HEK293 (cell line): ENCODE data around the gene RNF181.

Experiments used
- CTCF ChIA-PET: fragments of 350-600 bp; formaldehyde crosslinking; extraction: SDS; loops from one replicate; lab custom pipeline; 2021; ENCODE audit warnings: antibody characterized with exemption; lab: Yijun Ruan, JAX
- POLR2A ChIA-PET: fragments of 300-600 bp; formaldehyde crosslinking; extraction: SDS; loops from one replicate; lab custom pipeline; 2020; ENCODE audit warnings: antibody characterized with exemption, inconsistent platforms; lab: Yijun Ruan, JAX
- H3K27ac ChIP-seq: fragments of 200-500 bp; sonication (Bioruptor generic); 2 replicates; pipeline ENCODE4 v1.5.1; 2014; ENCODE audit warnings: low read depth, low read length, control low read depth, inconsistent platforms; ENCODE audit errors: extremely low read depth
- H3K36me3 ChIP-seq, 2 experiments: fragments of 200-500 bp in 1 of 2; sonication (Bioruptor generic) in 1 of 2; 1 replicate in 1 of 2; 2 replicates in 1 of 2; pipeline ENCODE4 v1.5.1; 2014 to 2017; ENCODE audit warnings: inconsistent platforms in 2 of 2, low read length in 2 of 2; ENCODE audit not compliant: control insufficient read depth in 2 of 2, insufficient read depth in 1 of 2
- H3K4me1 ChIP-seq: fragments of 200-500 bp; sonication (Bioruptor generic); 2 replicates; pipeline ENCODE4 v1.5.1; 2014; ENCODE audit warnings: mild to moderate bottlenecking, low read length, inconsistent platforms; ENCODE audit not compliant: control insufficient read depth, insufficient read depth
- H3K4me3 ChIP-seq: 2 replicates; pipeline ENCODE4 v1.5.1; 2011; ENCODE audit warnings: low read depth, mild to moderate bottlenecking, control low read depth, low read length, moderate library complexity
- H3K9me3 ChIP-seq: fragments of 200-500 bp; sonication (Bioruptor generic); 2 replicates; pipeline ENCODE4 v1.5.1; 2014; ENCODE audit warnings: low read depth, low read length, inconsistent platforms; ENCODE audit not compliant: control insufficient read depth, insufficient read depth
- GLIS1 ChIP-seq: fragments of 450-650 bp; formaldehyde crosslinking; IDR thresholded peaks from 2 replicates; pipeline ENCODE4 v1.5.1; 2016; ENCODE audit warnings: missing biosample characterization, missing genetic modification characterization
- IKZF3 ChIP-seq: fragments of 450-650 bp; IDR thresholded peaks from 2 replicates; pipeline ENCODE4 v1.5.0; 2018; ENCODE audit warnings: missing biosample characterization, mild to moderate bottlenecking, missing genetic modification characterization, moderate library complexity
- REPIN1 ChIP-seq: fragments of 450-650 bp; formaldehyde crosslinking; IDR thresholded peaks from 2 replicates; pipeline ENCODE4 v1.5.1; 2017; ENCODE audit warnings: missing biosample characterization, missing genetic modification characterization, low read depth
- SCRT2 ChIP-seq: fragments of 450-650 bp; formaldehyde crosslinking; IDR thresholded peaks from 2 replicates; pipeline ENCODE4 v1.5.1; 2016; ENCODE audit warnings: missing biosample characterization, missing genetic modification characterization
- SP3 ChIP-seq: fragments of 450-650 bp; formaldehyde crosslinking; IDR thresholded peaks from 2 replicates; pipeline ENCODE4 v1.5.1; 2016; ENCODE audit warnings: missing biosample characterization, missing genetic modification characterization
- SP7 ChIP-seq: fragments of 450-650 bp; formaldehyde crosslinking; IDR thresholded peaks from 2 replicates; pipeline ENCODE4 v1.5.1; 2016; ENCODE audit warnings: missing biosample characterization, missing genetic modification characterization
- ZBTB11 ChIP-seq: fragments of 450-650 bp; formaldehyde crosslinking; conservative IDR thresholded peaks from 2 replicates; pipeline ENCODE4 v1.5.1; 2016; ENCODE audit warnings: low read depth, missing biosample characterization, missing genetic modification characterization
- ZEB2 ChIP-seq: fragments of 450-650 bp; formaldehyde crosslinking; IDR thresholded peaks from 2 replicates; pipeline ENCODE4 v1.5.1; 2016; ENCODE audit warnings: missing biosample characterization, missing genetic modification characterization
- ZNF10 ChIP-seq: fragments of 450-650 bp; formaldehyde crosslinking; IDR thresholded peaks from 2 replicates; pipeline ENCODE4 v1.5.1; 2017; ENCODE audit warnings: missing biosample characterization, missing genetic modification characterization
- ZNF19 ChIP-seq: fragments of 450-650 bp; formaldehyde crosslinking; IDR thresholded peaks from 2 replicates; pipeline ENCODE4; 2016; ENCODE audit warnings: missing biosample characterization, missing genetic modification characterization, low read depth
- ZNF221 ChIP-seq: fragments of 450-650 bp; formaldehyde crosslinking; IDR thresholded peaks from 2 replicates; pipeline ENCODE4 v1.5.1; 2017; ENCODE audit warnings: missing biosample characterization, missing genetic modification characterization, borderline replicate concordance
- ZNF274 ChIP-seq, 2 experiments: fragments of 200-500 bp in 1 of 2; fragments of 450-650 bp in 1 of 2; sonication (Bioruptor generic) in 1 of 2; formaldehyde crosslinking in 1 of 2; IDR thresholded peaks; 2 replicates each; pipeline versions ENCODE4 v1.5.1 to v1.6.1; 2014 to 2016; ENCODE audit warnings: borderline replicate concordance in 1 of 2, inconsistent platforms in 1 of 2, low read length in 1 of 2, missing biosample characterization in 1 of 2, missing genetic modification characterization in 1 of 2
- ZNF354C ChIP-seq: fragments of 450-650 bp; formaldehyde crosslinking; IDR thresholded peaks from 2 replicates; pipeline ENCODE4 v1.5.1; 2016; ENCODE audit warnings: missing biosample characterization, missing genetic modification characterization, low read depth, borderline replicate concordance
- ZNF426 ChIP-seq: fragments of 450-650 bp; formaldehyde crosslinking; IDR thresholded peaks from 2 replicates; pipeline ENCODE4 v1.5.1; 2017; ENCODE audit warnings: missing biosample characterization, missing genetic modification characterization, mild to moderate bottlenecking, inconsistent platforms, moderate library complexity
- ZNF558 ChIP-seq: fragments of 450-650 bp; formaldehyde crosslinking; IDR thresholded peaks from 2 replicates; pipeline ENCODE4 v1.5.1; 2016; ENCODE audit warnings: missing biosample characterization, missing genetic modification characterization
- ZNF585B ChIP-seq: fragments of 450-650 bp; formaldehyde crosslinking; IDR thresholded peaks from 2 replicates; pipeline ENCODE4 v1.5.1; 2016; ENCODE audit warnings: missing biosample characterization, missing genetic modification characterization
- ZNF626 ChIP-seq: fragments of 450-650 bp; sonication (Bioruptor Pico); formaldehyde crosslinking; IDR thresholded peaks from 2 replicates; pipeline ENCODE4 v1.5.1; 2018; ENCODE audit warnings: missing biosample characterization, missing genetic modification characterization, inconsistent platforms
- ZNF660 ChIP-seq: fragments of 450-650 bp; IDR thresholded peaks from 2 replicates; pipeline ENCODE4 v1.5.1; 2018; ENCODE audit warnings: missing biosample characterization, mild to moderate bottlenecking, missing genetic modification characterization
- ZNF792 ChIP-seq: fragments of 450-650 bp; formaldehyde crosslinking; IDR thresholded peaks from 2 replicates; pipeline ENCODE4 v1.5.1; 2016; ENCODE audit warnings: missing biosample characterization, missing genetic modification characterization
- ZNF843 ChIP-seq: fragments of 450-650 bp; formaldehyde crosslinking; IDR thresholded peaks from 2 replicates; pipeline ENCODE4 v1.5.1; 2016; ENCODE audit warnings: missing biosample characterization, missing genetic modification characterization
- ZXDB ChIP-seq: fragments of 450-650 bp; formaldehyde crosslinking; IDR thresholded peaks from 2 replicates; pipeline ENCODE4 v1.5.1; 2016; ENCODE audit warnings: missing biosample characterization, missing genetic modification characterization

RNF181 gene

GRCh38 chr2:85596486-85597143 lies 1.1 kb downstream of the RNF181 start:
- TF ChIP-seq ZNF426 (tag by site-specific recombination) (no peak), ZNF221 (no peak), ZEB2 (tag by site-specific recombination) (no peak), REPIN1 (no peak), ZBTB11 (tag by site-specific recombination) (no peak), GLIS1 (tag by site-specific recombination) (no peak), ZNF558 (tag by site-specific recombination) (no peak), SP3 (tag by site-specific recombination) (no peak), ZNF10 (tag by site-specific recombination) (no peak), ZNF660 (tag by site-specific recombination) (no peak), ZNF843 (tag by site-specific recombination) (no peak), ZNF626 (tag by site-specific recombination) (no peak), SCRT2 (no peak), ZNF19 (tag by site-specific recombination) (no peak), ZXDB (tag by site-specific recombination) (no peak), ZNF792 (no peak), SP7 (tag by site-specific recombination) (no peak)
- ChIA-PET POLR2A (interaction anchor here (1.3 to 4.1 kb wide), 8 partner anchors 9 to 242 kb away, joined by 3 to 43 read pairs (median 16); partner anchors contain the start of genes C2orf68, ELMOD3, GGCX and RETSAT), CTCF (interaction anchor here (0.6 to 1.2 kb wide), 3 partner anchors 9 to 35 kb away, joined by 3 to 4 read pairs (median 3); partner anchors contain the start of gene USP39)
- Histone ChIP-seq H3K36me3 (peaks cover 7 to 35% of the 10 kb centered on the region in 2 experiments; a peak in 2 of 3 replicates), H3K4me1 (0 out of 2 replicates have a peak, but pooled peaks cover 3% of the 10 kb centered on the region), H3K9me3 (no peaks in the 10 kb centered on the region), H3K4me3 (peak overlapping the region; percentile 74), H3K27ac (no peak overlapping the region)

GRCh38 chr2:85597241-85597640 lies 1.7 kb downstream of the RNF181 start:
- 0 out of 2 replicates have a peak, but pooled peaks cover 3% of the 10 kb centered on the region for H3K4me1 ChIP-seq
- H3K36me3 ChIP-seq: peaks cover 7 to 35% of the 10 kb centered on the region in 2 experiments; a peak in 2 of 3 replicates
- no peak overlapping the region for H3K27ac ChIP-seq
- POLR2A ChIA-PET: interaction anchor here (2.7 to 4.1 kb wide), 2 partner anchors 8 to 37 kb away, joined by 32 to 43 read pairs; partner anchors contain the start of gene GGCX
- CTCF ChIA-PET: interaction anchor here (1.2 kb wide), 1 partner anchor 8 kb away, joined by 3 read pairs; no protein-coding TSS in a partner anchor
- no peak for TF ChIP-seq IKZF3 (tag by site-specific recombination)
- TF ChIP-seq ZNF274 (IDR thresholded peaks at IDR 0.05; ENCODE audit: low read length): no peak
- no peak for TF ChIP-seq ZNF274 (tag by site-specific recombination; IDR thresholded peaks at IDR 0.05; ENCODE audit: borderline replicate concordance)
- TF ChIP-seq ZNF585B (tag by site-specific recombination): no peak
- TF ChIP-seq ZNF354C: no peak
- H3K9me3 ChIP-seq: no peaks in the 10 kb centered on the region
- H3K4me3 ChIP-seq: no peak overlapping the region
